22Rv1 (cell line): ENCODE data around the gene NCKAP5.

ENCODE experiments used
- H3K27ac ChIP-seq: fragments of 450-650 bp; 2 replicates; pipeline ENCODE4 v1.5.1; 2017
- CTCF ChIP-seq: fragments of 450-650 bp; IDR thresholded peaks from 2 replicates; pipeline ENCODE4 v1.5.1; 2017; ENCODE audit warnings: mild to moderate bottlenecking
- ZFX ChIP-seq: fragments of 450-650 bp; IDR thresholded peaks from 2 replicates; pipeline ENCODE4 v1.6.1; 2017; ENCODE audit warnings: antibody characterized with exemption, borderline replicate concordance

The NCKAP5 gene

GRCh38 chr2:133173224-133173623, 395.0 kb downstream of the NCKAP5 start:
- H3K27ac ChIP-seq, result no peak overlapping the region
- TF ChIP-seq ZFX (no peak), CTCF (no peak)

GRCh38 chr2:133171393-133172004, 396.8 kb downstream of the NCKAP5 start:
- TF ChIP-seq CTCF (peak; percentile 57), ZFX (no peak)
- H3K27ac ChIP-seq, result no peak overlapping the region

- no peak overlapping the region for H3K27ac ChIP-seq
- TF ChIP-seq ZFX (no peak), CTCF (no peak)
These were observed 398.9 kb downstream of the NCKAP5 start for GRCh38 chr2:133169274-133169912.

GRCh38 chr2:133167990-133168389, 400.3 kb downstream of the NCKAP5 start:
- no peak for TF ChIP-seq ZFX
- no peak for TF ChIP-seq CTCF
- no peak overlapping the region for H3K27ac ChIP-seq

GRCh38 chr2:133167223-133167622, 401.0 kb downstream of the NCKAP5 start:
- no peak for TF ChIP-seq ZFX
- TF ChIP-seq CTCF, result no peak
- H3K27ac ChIP-seq, result no peak overlapping the region

GRCh38 chr2:133166031-133166430, 402.2 kb downstream of the NCKAP5 start:
- no peak for TF ChIP-seq ZFX
- no peak for TF ChIP-seq CTCF
- no peak overlapping the region for H3K27ac ChIP-seq

GRCh38 chr2:133163111-133163510, 405.2 kb downstream of the NCKAP5 start:
- no peak for TF ChIP-seq CTCF
- TF ChIP-seq ZFX, result no peak
- H3K27ac ChIP-seq, result no peak overlapping the region
